ENCODE data around the gene MINDY2.

The MINDY2 gene, protein sequence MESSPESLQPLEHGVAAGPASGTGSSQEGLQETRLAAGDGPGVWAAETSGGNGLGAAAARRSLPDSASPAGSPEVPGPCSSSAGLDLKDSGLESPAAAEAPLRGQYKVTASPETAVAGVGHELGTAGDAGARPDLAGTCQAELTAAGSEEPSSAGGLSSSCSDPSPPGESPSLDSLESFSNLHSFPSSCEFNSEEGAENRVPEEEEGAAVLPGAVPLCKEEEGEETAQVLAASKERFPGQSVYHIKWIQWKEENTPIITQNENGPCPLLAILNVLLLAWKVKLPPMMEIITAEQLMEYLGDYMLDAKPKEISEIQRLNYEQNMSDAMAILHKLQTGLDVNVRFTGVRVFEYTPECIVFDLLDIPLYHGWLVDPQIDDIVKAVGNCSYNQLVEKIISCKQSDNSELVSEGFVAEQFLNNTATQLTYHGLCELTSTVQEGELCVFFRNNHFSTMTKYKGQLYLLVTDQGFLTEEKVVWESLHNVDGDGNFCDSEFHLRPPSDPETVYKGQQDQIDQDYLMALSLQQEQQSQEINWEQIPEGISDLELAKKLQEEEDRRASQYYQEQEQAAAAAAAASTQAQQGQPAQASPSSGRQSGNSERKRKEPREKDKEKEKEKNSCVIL

DNA sequence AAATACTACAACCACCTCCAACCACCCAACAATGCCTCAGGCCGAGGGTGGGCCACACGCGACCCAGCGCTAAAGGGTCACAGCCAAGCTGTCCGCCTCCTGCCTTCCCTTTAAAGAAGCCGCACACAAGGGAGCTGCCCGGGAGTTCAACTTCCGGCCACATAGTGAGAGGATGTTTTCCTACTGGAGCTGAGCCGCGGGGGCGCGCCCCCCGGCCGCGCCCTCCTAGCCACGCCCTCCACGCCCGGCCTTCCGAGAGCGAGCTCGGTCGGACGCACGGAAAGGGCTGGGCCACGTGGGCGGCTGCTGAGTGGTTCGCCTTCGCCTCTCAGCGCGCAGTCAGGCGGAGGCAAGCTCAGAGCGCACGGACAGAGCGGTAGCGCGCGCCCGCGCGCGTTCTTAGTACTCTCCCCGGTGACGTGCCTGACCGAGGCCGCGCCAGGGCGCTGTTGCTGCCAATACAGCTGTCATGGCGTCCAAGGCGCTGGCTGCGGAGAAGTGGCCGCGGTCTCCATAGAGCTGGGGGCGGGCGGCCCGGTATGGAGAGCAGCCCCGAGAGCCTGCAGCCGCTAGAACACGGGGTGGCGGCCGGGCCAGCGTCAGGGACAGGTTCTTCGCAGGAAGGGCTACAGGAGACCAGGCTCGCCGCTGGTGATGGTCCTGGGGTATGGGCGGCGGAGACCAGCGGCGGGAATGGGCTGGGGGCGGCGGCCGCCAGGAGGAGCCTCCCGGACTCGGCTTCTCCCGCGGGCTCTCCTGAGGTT lies at the start of gene MINDY2:
MINDY2 (plus strand) TSS at position 446 of the 764 bp plus-strand sequence; CDS start at position 540, 94 bp downstream.
- FAIRE-seq (peak; percentile 75), DNase-seq (ENCODE audit: low spot score) (peak; percentile 94)

DNA sequence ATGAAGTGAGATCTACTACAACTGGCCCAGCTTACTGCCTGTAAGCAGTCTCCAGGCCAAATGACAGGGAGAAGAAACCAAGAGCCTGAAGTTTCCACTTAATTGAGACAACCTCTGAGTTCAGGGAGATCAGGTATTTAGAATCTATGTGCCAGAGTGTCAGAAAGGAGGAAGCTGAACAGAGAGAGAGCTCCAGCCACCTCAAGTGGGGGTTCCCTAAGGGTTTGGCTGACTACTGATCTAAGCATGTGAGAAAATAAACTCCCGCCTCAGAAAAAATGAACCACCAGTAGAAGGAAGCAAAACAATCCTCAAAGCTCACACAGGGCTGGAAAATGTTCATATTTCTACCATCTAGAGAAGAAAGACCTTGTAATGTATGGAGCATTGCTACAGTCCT lies 46.6 kb upstream of the MINDY2 start:
- DNase-seq (ENCODE audit: low spot score): no peak
- FAIRE-seq: no peak

DNA sequence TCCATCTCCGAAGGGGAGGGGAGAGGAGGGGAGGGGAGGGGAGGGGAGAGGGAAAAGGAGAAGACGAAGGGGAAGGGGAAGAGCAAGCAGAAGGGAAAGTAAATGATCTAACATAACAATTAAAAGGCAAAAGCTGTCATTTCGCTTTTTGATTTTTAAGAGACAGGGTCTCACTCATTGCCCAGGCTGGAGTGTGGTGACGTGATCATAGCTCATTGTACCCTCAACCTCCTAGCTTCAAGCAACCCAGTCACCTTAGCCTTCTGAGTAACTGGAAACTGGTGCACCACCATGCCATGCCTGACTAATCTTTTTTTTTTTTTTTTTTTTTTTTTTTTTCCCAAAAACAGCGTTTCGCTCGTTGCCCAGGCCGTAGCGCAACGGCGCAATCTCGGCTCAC lies 44.2 kb upstream of the MINDY2 start:
- FAIRE-seq: no peak
- no peak for DNase-seq (ENCODE audit: low spot score)

DNA sequence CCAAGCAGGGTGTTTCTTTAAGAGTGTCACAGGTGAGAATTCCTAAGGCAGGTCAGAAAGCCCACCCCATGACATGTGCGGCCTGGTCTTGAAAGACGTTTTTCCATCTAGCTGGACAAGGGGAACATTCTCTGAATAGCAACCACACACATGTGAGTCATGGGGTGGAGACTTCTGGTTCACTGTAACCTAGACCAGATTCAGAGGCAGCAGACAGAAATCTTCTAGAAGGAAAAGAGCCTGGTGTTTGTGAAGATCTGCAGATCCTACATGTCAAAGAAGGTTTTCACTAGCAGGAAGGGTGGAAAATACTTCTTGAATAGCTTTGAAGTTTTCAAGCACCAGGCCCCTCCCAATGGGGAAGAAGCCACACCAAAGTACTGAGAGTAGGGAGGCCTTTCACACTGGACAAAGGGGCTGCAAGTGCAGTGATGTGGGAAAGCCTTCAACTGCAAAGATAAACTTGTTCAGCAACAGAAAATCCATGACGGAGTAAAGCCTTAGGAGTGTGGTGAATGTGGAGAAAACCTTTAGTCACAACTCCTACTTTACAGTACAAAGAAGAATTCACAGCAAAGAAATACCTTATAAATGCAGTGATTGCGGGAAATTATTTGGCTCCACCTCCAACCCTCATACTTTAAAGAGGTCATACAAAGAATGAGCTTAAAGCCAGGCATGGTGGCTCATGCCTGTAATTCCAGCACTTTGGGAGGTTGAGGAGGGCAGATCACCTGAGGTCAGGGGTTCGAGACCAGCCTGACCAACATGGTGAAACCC lies 39.2 kb upstream of the MINDY2 start:
- DNase-seq (ENCODE audit: low spot score) (peak; percentile 56), FAIRE-seq (peak; percentile 80)

DNA sequence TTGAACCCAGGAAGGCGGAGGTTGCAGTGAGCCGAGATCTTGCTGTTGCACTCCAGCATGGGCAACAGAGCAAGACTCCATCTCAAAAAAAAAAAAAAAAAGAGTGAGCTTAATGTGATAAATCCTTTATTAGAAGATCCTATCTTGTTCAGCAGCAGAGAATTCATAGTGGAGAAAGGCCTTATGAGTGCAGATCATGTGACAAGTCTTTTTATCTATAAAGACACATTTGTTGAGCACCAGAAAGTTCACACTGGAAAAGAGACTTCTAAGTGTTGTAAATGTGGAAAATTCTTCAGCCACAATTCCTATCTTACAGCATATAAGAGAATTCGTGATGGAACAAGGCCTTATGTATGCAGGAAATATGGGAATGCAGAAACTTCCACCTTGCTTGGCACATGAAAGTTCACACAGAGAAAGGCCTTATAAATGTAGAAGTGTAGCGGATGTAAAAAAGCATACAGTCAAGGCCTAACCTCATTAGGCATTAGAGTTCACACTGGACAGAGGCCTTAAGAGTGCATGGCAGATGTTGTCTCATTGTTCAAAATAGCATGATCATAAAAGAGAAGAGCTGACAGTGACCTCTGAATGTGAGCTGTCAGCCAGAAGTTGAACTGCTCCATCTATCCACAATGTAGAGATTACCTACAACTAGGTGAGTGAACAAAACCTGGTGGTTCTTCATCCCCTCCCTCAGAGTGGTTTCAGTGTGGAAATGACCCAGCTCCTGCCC lies 38.3 kb upstream of the MINDY2 start:
- DNase-seq (ENCODE audit: low spot score) (no peak), FAIRE-seq (no peak)

DNA sequence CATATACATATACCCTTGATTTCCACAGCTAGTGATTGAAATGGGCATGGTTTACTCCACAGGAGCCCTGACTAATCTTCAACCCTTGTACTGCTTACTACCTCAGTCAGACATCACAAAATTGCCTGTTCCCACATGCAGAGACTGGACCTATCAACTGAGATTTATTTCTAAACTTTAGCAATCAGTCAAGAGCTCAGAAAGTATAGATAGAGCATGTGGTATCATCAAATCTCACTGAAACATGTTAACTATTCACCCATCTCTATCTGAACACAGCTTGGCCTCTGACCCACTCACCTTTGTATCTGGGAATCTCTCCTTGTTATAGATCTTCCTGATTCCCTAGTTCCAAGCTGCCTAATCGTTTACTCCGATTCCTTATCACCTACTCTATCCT lies 36.2 kb upstream of the MINDY2 start:
- DNase-seq (ENCODE audit: low spot score) (no peak), FAIRE-seq (no peak)

DNA sequence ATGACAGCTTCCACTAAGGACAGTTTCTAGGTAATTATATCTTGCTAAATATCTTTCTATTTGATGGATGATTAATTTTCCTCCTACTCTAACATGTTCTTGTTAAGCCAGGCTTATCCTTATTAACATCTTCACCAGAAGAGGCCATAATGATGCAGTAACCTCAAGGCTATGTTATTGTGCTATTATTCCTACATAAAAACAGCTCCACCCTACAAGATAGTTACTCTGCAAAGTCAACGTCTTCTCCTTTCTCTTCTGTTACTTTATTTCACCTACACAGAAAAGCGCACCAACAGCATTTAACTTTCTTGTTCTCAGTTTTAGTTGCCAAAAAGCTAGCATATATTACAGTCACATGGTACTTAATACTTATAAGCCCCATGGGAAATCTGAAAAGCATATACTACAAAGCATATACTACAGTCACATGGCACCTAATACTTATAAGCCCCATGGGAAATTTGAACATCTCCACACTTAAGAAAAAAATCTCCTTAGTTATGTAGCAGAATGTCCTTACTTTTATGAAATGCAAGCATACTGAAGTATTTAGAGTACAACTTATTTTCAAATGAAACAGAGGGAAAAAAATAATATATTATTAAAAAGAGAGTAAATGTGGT lies 35.0 kb upstream of the MINDY2 start:
- DNase-seq (ENCODE audit: low spot score) (no peak), FAIRE-seq (no peak)

DNA sequence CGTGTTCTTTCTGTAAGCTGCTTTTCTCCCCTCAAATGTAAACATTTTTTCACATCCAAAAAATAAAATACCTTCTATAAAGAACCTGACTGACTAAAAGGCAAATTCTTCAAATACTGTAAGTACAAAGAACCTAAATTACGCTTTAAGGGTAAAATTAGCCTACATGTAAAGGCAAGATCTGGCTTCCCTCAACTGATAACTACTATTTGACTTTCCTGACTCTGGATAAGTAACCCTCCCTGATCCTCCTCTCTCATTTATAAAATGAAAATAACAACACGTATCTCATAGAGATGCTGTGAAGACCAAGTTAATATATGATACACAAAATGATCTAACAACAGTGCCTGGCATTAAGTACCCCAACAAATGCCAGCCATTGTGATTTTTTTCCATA lies 33.8 kb upstream of the MINDY2 start:
- no peak for FAIRE-seq
- no peak for DNase-seq (ENCODE audit: low spot score)

DNA sequence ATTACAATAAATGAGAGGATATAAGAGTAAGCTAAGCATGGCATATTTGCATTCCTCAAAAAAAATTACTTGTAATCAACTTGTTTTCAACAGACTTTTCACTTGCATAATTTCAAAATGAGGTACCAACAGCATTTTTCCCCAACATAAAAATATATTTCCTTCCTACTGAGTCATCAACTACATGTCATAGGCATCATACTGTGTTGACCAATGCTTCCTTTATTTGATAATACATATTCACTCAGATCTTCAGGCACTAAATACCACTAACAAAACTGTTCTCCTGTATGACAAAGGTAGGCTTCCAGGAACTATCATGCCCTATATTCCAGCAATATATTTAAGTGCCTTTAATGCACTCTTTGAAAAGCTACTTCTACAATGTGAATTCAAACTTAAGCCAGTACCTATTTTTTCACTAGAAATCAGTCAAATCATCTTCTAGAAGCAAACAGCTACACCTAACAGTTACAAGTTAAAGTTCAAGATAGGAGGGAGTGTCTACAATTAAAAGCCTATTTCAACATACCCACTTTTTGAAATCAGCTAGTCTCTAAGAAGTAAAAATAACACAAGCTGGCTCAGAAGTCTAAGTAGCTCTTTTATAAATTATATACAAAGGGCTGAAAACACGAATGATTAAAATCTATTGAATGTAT lies 32.9 kb upstream of the MINDY2 start:
- FAIRE-seq (no peak), DNase-seq (ENCODE audit: low spot score) (no peak)

DNA sequence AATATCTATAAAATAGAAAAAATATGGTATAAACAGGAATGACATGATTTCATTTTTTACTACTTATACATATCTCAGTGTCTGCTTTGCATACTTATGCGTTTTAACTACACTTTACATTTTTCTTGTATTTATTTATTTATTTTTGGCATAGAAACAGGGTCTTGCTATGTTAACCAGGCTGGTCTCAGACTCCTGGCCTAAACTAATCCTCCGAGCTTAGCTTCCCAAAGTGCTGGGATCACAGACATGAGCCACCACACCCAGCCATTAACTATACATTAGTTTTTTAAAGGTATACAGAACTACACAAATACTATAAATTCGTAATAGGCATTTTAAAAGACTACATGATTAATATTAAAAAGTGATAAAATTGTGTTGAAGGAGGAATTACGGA lies 30.7 kb upstream of the MINDY2 start:
- no peak for FAIRE-seq
- DNase-seq (ENCODE audit: low spot score): no peak

DNA sequence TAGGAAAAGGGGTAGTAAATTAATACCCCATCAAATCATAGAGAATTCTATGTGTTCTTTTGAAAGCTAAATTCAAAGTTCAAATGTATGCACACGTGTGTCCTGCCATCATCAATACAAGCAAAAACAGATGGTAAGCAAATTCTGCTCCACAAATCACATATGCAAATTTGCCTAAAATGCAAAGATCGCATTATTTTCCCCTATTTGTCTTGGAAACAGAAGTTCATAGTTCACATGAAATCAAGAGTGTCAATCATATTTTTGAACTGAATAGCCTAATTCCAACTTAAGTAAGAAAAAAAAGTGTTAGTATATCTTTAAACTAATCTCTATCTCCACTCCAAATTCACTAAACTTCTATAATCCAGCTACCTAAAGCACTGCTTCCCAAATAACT lies 30.1 kb upstream of the MINDY2 start:
- DNase-seq (ENCODE audit: low spot score): no peak
- FAIRE-seq: no peak

DNA sequence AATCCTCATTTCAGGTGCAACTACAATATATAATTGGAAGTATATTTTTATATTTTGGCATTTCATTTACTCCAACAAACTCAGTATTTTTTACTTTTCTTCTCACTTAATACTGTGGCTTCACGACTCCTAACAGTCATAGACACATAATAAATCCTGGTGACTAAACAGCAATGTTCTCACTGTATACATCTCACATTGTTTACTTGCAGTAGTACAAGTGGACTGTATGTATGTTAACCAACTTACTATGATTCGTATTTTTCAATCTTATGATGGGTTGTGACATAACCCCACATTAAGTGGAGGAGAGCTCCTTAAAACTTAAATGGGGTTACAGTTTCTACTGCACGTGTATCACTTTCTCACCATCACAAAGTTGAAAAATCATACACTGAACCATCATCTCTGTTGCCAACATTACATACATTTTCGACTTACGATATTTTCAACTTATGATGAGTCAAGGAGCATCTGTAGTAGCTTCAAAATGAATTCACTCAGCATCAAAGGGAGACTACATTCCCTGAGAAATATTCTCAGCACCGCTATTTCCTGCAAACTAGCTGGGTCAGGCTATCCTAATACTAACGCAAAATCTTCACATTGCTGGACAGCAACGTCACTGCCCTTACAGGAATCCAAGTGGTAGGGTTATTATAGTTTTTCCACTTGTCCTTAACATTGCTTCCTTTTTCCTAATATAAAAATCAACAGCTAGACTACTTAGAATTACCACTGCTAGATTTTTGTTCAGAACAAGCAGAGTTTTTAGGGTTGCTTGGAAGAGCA lies 28.9 kb upstream of the MINDY2 start:
- DNase-seq (ENCODE audit: low spot score) (no peak), FAIRE-seq (no peak)

DNA sequence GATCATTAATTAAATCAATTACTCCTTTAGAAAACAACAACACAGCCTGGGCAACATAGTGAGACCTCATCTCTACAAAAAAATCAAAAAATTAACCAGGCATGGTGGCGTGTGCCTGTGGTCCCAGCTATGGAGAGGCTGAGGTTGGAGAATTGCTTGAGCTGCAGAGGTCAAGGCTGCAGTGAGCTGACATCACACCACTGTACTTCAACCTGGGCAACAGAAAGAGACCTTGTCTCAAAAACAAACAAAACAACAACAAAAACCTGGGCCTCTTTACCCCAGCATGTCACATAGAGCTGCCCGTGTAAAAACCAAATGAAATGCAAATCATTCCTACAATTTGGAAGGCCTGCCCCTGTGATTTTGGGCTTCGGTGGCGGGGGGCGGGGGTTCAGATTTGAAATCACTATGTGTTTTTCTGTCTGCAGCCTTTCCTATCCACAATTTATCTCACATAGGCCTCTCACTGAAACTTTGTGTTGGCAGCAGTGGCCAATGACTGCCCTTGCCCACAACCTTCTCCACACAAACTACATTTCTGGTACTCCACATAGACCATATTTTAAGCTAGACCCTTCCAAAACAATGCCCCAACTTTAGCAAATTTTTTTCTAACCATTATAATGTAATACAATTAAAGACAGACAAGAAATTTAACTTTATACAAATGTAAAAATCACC lies 28.1 kb upstream of the MINDY2 start:
- DNase-seq (ENCODE audit: low spot score): no peak
- FAIRE-seq: no peak

DNA sequence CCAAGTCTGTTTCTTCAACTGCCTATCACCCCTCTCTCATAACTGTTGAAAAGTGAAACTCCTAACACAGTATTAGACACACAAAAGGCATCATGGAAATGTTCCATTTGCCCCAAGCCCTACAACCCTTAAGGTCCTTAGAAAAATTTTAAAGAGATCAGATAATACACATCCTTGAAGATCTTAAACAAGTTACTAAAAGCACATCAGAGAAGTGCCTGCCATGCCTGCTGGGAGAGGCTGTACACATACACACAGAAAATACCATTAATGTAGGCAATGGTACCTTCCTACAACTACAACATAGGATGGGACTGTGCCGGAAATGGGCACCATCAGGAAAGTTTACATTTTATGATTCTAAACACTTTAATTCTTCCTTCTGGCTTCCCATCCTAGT lies 24.9 kb upstream of the MINDY2 start:
- DNase-seq (ENCODE audit: low spot score): no peak
- FAIRE-seq: no peak

DNA sequence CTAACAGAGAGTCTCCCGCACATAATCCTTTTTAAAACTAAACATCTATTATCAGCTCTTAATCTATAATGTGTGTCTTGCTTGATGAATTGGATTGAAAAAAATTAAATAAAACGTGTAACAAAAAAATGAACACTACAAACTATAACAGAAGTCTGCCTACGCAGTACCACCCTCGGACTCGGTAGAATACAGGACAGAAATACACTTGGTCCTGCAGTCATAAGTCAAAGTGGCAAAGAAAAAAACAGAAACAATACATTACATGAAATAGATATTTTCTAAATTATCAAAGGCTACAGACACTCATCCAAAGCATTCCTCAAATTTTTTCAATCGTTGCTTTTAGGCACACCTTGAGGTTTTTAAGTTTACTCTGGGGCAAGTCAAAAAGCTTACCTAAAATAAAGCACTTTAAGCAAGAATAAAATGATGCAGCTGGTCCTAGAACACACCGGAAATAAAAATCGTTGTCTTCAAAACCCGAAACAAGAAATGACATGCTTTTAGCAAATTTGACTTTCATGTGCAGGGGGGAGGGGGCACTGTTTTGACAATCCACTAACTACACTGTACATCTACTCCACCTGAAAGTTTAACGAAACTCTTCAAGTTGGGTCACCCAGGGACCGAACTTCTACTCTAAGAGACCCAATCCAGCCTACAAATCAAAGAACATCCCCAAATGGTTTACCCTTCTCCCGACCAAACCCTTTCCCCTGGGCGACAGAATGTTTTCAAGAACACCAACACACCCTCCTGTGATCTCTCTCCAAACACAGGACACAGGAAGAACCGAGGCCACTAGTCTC lies 22.9 kb upstream of the MINDY2 start:
- DNase-seq (ENCODE audit: low spot score) (no peak), FAIRE-seq (no peak)

DNA sequence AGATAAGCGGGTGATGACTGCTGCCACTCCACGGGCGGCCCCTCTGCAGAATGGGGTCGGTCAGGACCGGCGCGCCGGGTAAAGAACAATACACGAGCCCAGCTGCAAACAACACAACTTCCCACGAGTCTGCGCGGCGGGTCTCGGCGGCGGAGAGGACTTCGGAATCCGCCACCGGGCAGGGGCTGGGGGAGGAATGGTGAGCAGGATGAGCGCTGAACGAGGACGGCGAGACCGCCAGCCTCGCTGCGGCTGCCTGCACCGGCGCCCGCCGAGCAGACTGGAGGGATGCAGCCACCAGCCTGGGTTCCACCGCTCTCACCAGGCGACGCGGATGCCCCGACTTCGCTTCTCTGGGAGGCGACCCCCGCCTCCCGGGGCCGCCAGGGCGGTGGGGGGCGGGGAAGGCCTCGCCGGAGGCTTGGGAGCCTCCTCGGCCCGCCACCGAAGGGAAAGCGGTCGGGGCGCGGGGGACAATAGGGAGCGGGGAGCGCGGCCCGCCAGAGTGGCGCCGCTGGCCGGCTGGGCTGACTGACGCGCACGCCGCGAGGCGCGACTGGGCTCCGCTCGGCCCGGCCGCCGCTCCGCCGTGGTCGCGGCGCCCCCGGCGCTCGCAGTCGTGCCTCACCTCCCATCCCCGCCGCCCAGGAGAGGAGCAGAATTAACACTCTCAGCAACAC lies 22.1 kb upstream of the MINDY2 start:
- DNase-seq (ENCODE audit: low spot score) (no peak), FAIRE-seq (no peak)
